HepG2 (cell line): ENCODE measurements around the gene XPO5. TPM values are rescaled to one million over a fixed set of nuclear protein-coding genes. Genes with fewer than 3 reads are reported as not detected.
A peak's percentile ranks its signal among the peaks of the same experiment; 100 is the strongest.

Experiments
- DNMT3B ChIP-seq: conservative IDR thresholded peaks from 2 replicates; pipeline ENCODE4 v1.6.1; 2016; ENCODE audit warnings: missing biosample characterization, control low read depth
- KAT2B ChIP-seq: fragments of 150-350 bp; IDR thresholded peaks from 2 replicates; pipeline ENCODE4 v1.6.1; 2014; ENCODE audit warnings: low read depth, low read length, borderline replicate concordance
- NKX3-1 ChIP-seq: sonication (generic); formaldehyde crosslinking; IDR thresholded peaks from 2 replicates; pipeline ENCODE4 v1.5.0; 2020; ENCODE audit warnings: missing genetic modification reagents
- PHF5A ChIP-seq: IDR thresholded peaks from one replicate; pipeline ENCODE4 v1.6.1; 2018; ENCODE audit warnings: low read depth, missing genetic modification reagents; ENCODE audit not compliant: unreplicated experiment
- RCOR2 ChIP-seq: IDR thresholded peaks from 2 replicates; pipeline ENCODE4 v1.6.1; 2016; ENCODE audit warnings: missing biosample characterization, missing genetic modification reagents
- SIX1 ChIP-seq: sonication (generic); formaldehyde crosslinking; IDR thresholded peaks from 2 replicates; pipeline ENCODE4 v1.4.0; 2020; ENCODE audit warnings: missing genetic modification reagents, borderline replicate concordance
- SP4 ChIP-seq: sonication (generic); formaldehyde crosslinking; IDR thresholded peaks from 2 replicates; pipeline ENCODE4 v1.8.1; 2023; ENCODE audit warnings: mild to moderate bottlenecking, missing genetic modification reagents
- SRF ChIP-seq: IDR thresholded peaks from 2 replicates; pipeline ENCODE4 v1.6.1; 2011; ENCODE audit warnings: mild to moderate bottlenecking, low read depth, low read length, moderate library complexity
- ZBTB25 ChIP-seq: IDR thresholded peaks from 2 replicates; pipeline ENCODE4 v1.6.1; 2018; ENCODE audit warnings: missing genetic modification reagents
- ZBTB44 ChIP-seq: sonication (generic); formaldehyde crosslinking; IDR thresholded peaks from 2 replicates; pipeline ENCODE4 v1.4.0; 2020; ENCODE audit warnings: missing genetic modification reagents
- ZFP90 ChIP-seq: sonication (generic); formaldehyde crosslinking; IDR thresholded peaks from 2 replicates; pipeline ENCODE4 v1.8.0; 2022; ENCODE audit warnings: missing genetic modification reagents, mild to moderate bottlenecking, inconsistent platforms, borderline replicate concordance
- ZMYM3 ChIP-seq: sonication (generic); formaldehyde crosslinking; IDR thresholded peaks from 2 replicates; pipeline ENCODE4 v1.5.1; 2020; ENCODE audit warnings: mild to moderate bottlenecking, missing genetic modification reagents
- ZNF180 ChIP-seq: sonication (generic); formaldehyde crosslinking; IDR thresholded peaks from 2 replicates; pipeline ENCODE4 v1.4.0; 2020; ENCODE audit warnings: low read depth, missing genetic modification reagents, borderline replicate concordance
- ZNF274 ChIP-seq: sonication (generic); formaldehyde crosslinking; IDR thresholded peaks from 2 replicates; pipeline ENCODE4 v1.5.1; 2020; ENCODE audit warnings: mild to moderate bottlenecking, missing genetic modification reagents
- ZNF335 ChIP-seq: sonication (generic); formaldehyde crosslinking; IDR thresholded peaks from 2 replicates; pipeline ENCODE4 v1.4.0; 2020; ENCODE audit warnings: missing genetic modification reagents
- ZNF468 ChIP-seq: sonication (generic); formaldehyde crosslinking; IDR thresholded peaks from 2 replicates; pipeline ENCODE4 v1.8.0; 2022; ENCODE audit warnings: mild to moderate bottlenecking, moderate library complexity, missing genetic modification reagents
- ZNF501 ChIP-seq: sonication (generic); formaldehyde crosslinking; IDR thresholded peaks from 2 replicates; pipeline ENCODE4 v1.5.1; 2020; ENCODE audit warnings: mild to moderate bottlenecking, moderate library complexity, missing genetic modification reagents
- ZNF570 ChIP-seq: sonication (generic); formaldehyde crosslinking; IDR thresholded peaks from 2 replicates; pipeline ENCODE4 v1.4.0; 2020; ENCODE audit warnings: mild to moderate bottlenecking, missing genetic modification reagents, borderline replicate concordance
- polyA plus RNA-seq, 8 experiments: library from polyadenylated mRNA; depleted of rRNA in 3 of 8; stranded (reverse) in 7 of 8; unstranded in 1 of 8; fragments of >200 nt; fragmentation: Illumina TruSeq in 4 of 8; extraction: Trizol in 4 of 8; gene quantifications; 2 replicates each; pipeline versions ENCODE4 v1.2.1 to v1.2.3, GENCODE V29; 2011 to 2016; ENCODE audit warnings: low read depth in 4 of 8, missing spikeins in 1 of 8, mixed read lengths in 1 of 8; ENCODE audit not compliant: insufficient read depth in 1 of 8
- total RNA-seq, 5 experiments: library from RNA; depleted of rRNA; stranded (reverse); fragments of >200 nt; fragmentation: Illumina TruSeq; extraction: Trizol; gene quantifications; 2 replicates each; pipeline ENCODE4 v1.2.3, GENCODE V29; 2016; ENCODE audit warnings: low read depth in 1 of 5
- TF ChIP-seq, protein P1 (sequence below): sonication (generic); formaldehyde crosslinking; IDR thresholded peaks from 2 replicates; pipeline ENCODE4 v1.5.1; 2020; ENCODE audit warnings: missing genetic modification reagents, mild to moderate bottlenecking, borderline replicate concordance
- TF ChIP-seq, protein P2 (sequence below): sonication (generic); formaldehyde crosslinking; IDR thresholded peaks from 2 replicates; pipeline ENCODE4 v1.8.0; 2022; ENCODE audit warnings: mild to moderate bottlenecking, missing genetic modification reagents, moderate library complexity
- TF ChIP-seq, protein P3 (sequence below): sonication (generic); formaldehyde crosslinking; IDR thresholded peaks from 2 replicates; pipeline ENCODE4 v1.8.0; 2022; ENCODE audit warnings: mild to moderate bottlenecking, missing genetic modification reagents

Gene XPO5
- total and polyA plus RNA-seq, 2 of the 13 experiments (the other 11 are each of a cell fraction or from before 2014, with no cell fraction given) = 52.2 to 68.0 TPM

DNA sequence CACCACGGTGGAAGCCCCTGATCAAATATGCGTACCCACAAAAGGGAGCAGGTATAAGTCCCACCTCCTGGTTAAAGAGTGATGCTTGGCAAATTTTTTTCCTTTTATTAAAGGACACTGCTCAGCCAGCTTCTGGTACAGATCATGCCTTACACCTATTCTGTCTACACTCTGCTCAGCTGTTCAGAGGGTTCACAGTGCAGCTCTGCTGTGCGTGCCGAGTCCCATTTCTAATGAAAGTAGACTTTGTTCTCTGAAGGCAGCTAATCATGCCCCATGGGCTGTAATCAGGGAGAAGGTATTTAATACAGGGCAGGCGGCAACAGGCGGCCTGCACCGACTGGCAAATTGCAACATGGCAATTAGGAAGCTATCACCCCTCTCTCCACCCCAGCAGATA, 82.0 kb downstream of the XPO5 start (continued):
- TF ChIP-seq, protein P1, sequence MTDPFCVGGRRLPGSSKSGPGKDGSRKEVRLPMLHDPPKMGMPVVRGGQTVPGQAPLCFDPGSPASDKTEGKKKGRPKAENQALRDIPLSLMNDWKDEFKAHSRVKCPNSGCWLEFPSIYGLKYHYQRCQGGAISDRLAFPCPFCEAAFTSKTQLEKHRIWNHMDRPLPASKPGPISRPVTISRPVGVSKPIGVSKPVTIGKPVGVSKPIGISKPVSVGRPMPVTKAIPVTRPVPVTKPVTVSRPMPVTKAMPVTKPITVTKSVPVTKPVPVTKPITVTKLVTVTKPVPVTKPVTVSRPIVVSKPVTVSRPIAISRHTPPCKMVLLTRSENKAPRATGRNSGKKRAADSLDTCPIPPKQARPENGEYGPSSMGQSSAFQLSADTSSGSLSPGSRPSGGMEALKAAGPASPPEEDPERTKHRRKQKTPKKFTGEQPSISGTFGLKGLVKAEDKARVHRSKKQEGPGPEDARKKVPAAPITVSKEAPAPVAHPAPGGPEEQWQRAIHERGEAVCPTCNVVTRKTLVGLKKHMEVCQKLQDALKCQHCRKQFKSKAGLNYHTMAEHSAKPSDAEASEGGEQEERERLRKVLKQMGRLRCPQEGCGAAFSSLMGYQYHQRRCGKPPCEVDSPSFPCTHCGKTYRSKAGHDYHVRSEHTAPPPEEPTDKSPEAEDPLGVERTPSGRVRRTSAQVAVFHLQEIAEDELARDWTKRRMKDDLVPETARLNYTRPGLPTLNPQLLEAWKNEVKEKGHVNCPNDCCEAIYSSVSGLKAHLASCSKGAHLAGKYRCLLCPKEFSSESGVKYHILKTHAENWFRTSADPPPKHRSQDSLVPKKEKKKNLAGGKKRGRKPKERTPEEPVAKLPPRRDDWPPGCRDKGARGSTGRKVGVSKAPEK (CRISPR knock-in tag) = no peak
- TF ChIP-seq ZBTB44 (CRISPR knock-in tag) = no peak
- TF ChIP-seq ZMYM3 (CRISPR knock-in tag) = peak; percentile 58
- TF ChIP-seq RCOR2 (CRISPR knock-in tag) = peak; percentile 58; the same call in 1 of the 2 replicates
- TF ChIP-seq ZNF180 (CRISPR knock-in tag) = no peak
- TF ChIP-seq, protein P2, sequence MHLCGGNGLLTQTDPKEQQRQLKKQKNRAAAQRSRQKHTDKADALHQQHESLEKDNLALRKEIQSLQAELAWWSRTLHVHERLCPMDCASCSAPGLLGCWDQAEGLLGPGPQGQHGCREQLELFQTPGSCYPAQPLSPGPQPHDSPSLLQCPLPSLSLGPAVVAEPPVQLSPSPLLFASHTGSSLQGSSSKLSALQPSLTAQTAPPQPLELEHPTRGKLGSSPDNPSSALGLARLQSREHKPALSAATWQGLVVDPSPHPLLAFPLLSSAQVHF (CRISPR knock-in tag) = no peak
- TF ChIP-seq ZNF335 (CRISPR knock-in tag) = no peak
- peak; percentile 53; the same call in 1 of the 2 replicates for TF ChIP-seq SP4 (CRISPR knock-in tag)
- no peak for TF ChIP-seq KAT2B
- TF ChIP-seq ZFP90 (CRISPR knock-in tag) = no peak
- TF ChIP-seq DNMT3B = no peak
- TF ChIP-seq SRF = no peak
- no peak for TF ChIP-seq ZNF468 (CRISPR knock-in tag)
- no peak for TF ChIP-seq NKX3-1
- no peak for TF ChIP-seq ZNF570 (CRISPR knock-in tag)
- TF ChIP-seq ZBTB25 (CRISPR knock-in tag) = no peak
- TF ChIP-seq ZNF274 (CRISPR knock-in tag) = no peak
- TF ChIP-seq SIX1 (CRISPR knock-in tag) = no peak
- TF ChIP-seq PHF5A (CRISPR knock-in tag) = peak; percentile 69
- TF ChIP-seq ZNF501 (CRISPR knock-in tag) = no peak; the same call in 1 of the 2 replicates
- TF ChIP-seq, protein P3, sequence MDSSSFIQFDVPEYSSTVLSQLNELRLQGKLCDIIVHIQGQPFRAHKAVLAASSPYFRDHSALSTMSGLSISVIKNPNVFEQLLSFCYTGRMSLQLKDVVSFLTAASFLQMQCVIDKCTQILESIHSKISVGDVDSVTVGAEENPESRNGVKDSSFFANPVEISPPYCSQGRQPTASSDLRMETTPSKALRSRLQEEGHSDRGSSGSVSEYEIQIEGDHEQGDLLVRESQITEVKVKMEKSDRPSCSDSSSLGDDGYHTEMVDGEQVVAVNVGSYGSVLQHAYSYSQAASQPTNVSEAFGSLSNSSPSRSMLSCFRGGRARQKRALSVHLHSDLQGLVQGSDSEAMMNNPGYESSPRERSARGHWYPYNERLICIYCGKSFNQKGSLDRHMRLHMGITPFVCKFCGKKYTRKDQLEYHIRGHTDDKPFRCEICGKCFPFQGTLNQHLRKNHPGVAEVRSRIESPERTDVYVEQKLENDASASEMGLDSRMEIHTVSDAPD (CRISPR knock-in tag) = peak; percentile 68; the same call in 1 of the 2 replicates
